HCT116 (cell line): ENCODE results near the gene KCNK6. TPM values are rescaled to one million over a fixed set of nuclear protein-coding genes. Genes with fewer than 3 reads are reported as not detected.
A peak's percentile ranks its signal among the peaks of the same experiment; 100 is the strongest.

Experiments used
- ATAC-seq: fragments of 200-7000 bp; cut with Tn5 transposase; 2 replicates; pipeline ENCODE4 v1.9.1; 2020; ENCODE audit warnings: mild to moderate bottlenecking, moderate library complexity
- BruUV-seq: library from RNA; stranded (reverse); fragments of 400-500 nt; replicated peaks from 2 replicates; lab custom pipeline; 2021; lab: Mats Ljungman, UMichigan
- CTCF ChIA-PET: fragments of 300-600 bp; sonication (Branson Sonifier 250); formaldehyde crosslinking; loops from one replicate; lab custom pipeline; 2021; ENCODE audit warnings: antibody characterized with exemption; lab: Charles Lee
- POLR2A ChIA-PET: fragments of 300-600, 350-600 bp; sonication (Branson Sonifier 250); formaldehyde crosslinking; loops from one replicate; lab custom pipeline; 2021; ENCODE audit warnings: antibody characterized with exemption; lab: Charles Lee
- RAD21 ChIA-PET, 2 experiments: fragments of 300-600 bp; sonication (Branson Sonifier 250); formaldehyde crosslinking; loops; one replicate each; lab custom pipeline; 2023; ENCODE audit warnings: low total read pairs in 2 of 2; ENCODE audit not compliant: uncharacterized antibody in 2 of 2, unreplicated experiment in 2 of 2, low non-redundant PET in 1 of 2; lab: Charles Lee
- DNase-seq: peaks from one replicate; pipeline ENCODE4 v3.0.0-alpha.2; 2010; ENCODE audit warnings: low read depth, low spot score
- H2AFZ ChIP-seq: fragments of 200-600 bp; shearing (Covaris generic), sonication (generic); 2 replicates; pipeline ENCODE4 v1.6.1; 2017; ENCODE audit warnings: low read depth, mixed run types, mixed read lengths, antibody characterized with exemption, low read length; ENCODE audit not compliant: poor library complexity, severe bottlenecking
- H3K27ac ChIP-seq: 2 replicates; pipeline ENCODE4 v1.5.1; 2012; ENCODE audit warnings: low read depth, low read length
- H3K27me3 ChIP-seq: fragments of 200-600 bp; sonication (generic); 2 replicates; pipeline ENCODE4 v1.6.1; 2016; ENCODE audit warnings: mixed run types, low read length, mixed read lengths; ENCODE audit not compliant: insufficient read depth
- H3K36me3 ChIP-seq, 2 experiments: fragments of 200-500 bp in 1 of 2; fragments of 200-600 bp in 1 of 2; sonication (Bioruptor generic) in 1 of 2; sonication (generic) in 1 of 2; 2 replicates each; pipeline versions ENCODE4 v1.5.1 to v1.6.1; 2014 to 2016; ENCODE audit warnings: low read length in 2 of 2, inconsistent platforms in 1 of 2, mixed read lengths in 1 of 2, mixed run types in 1 of 2; ENCODE audit not compliant: insufficient read depth in 2 of 2, control insufficient read depth in 1 of 2
- H3K4me1 ChIP-seq, 2 experiments: fragments of 200-600 bp in 1 of 2; sonication (generic) in 1 of 2; 2 replicates each; pipeline versions ENCODE4 v1.5.1 to v1.6.1; 2012 to 2017; ENCODE audit warnings: low read length in 2 of 2, inconsistent platforms in 1 of 2, mild to moderate bottlenecking in 1 of 2, mixed read lengths in 1 of 2, mixed run types in 1 of 2, moderate library complexity in 1 of 2; ENCODE audit not compliant: insufficient read depth in 2 of 2, control insufficient read depth in 1 of 2
- H3K4me2 ChIP-seq: fragments of 200-600 bp; sonication (generic); 2 replicates; pipeline ENCODE4 v1.6.1; 2017; ENCODE audit warnings: mixed run types, low read length, mixed read lengths
- H3K4me3 ChIP-seq, 2 experiments: fragments of 200-600 bp in 1 of 2; sonication (generic) in 1 of 2; replicated peaks in 1 of 2; 2 replicates each; pipeline ENCODE4 v1.5.1; 2011 to 2016; ENCODE audit warnings: low read length in 2 of 2, control low read depth in 1 of 2, low read depth in 1 of 2, mild to moderate bottlenecking in 1 of 2, mixed read lengths in 1 of 2, mixed run types in 1 of 2
- H3K79me2 ChIP-seq: fragments of 200-600 bp; sonication (generic); 2 replicates; pipeline ENCODE4 v1.6.1; 2017; ENCODE audit warnings: mild to moderate bottlenecking, mixed run types, low read length, moderate library complexity, mixed read lengths; ENCODE audit not compliant: insufficient read depth
- H3K9ac ChIP-seq: fragments of 200-600 bp; sonication (generic); 2 replicates; pipeline ENCODE4 v1.6.1; 2016; ENCODE audit warnings: low read length, mixed read lengths
- H3K9me2 ChIP-seq: fragments of 200-600 bp; sonication (generic), shearing (Covaris generic); 2 replicates; pipeline ENCODE4 v1.6.1; 2017; ENCODE audit warnings: mixed run types, mild to moderate bottlenecking, moderate library complexity; ENCODE audit not compliant: insufficient read depth
- H3K9me3 ChIP-seq, 2 experiments: fragments of 200-500 bp in 1 of 2; fragments of 200-600 bp in 1 of 2; sonication (Bioruptor generic) in 1 of 2; sonication (generic) in 1 of 2; 2 replicates each; pipeline ENCODE4 v1.6.1; 2014 to 2017; ENCODE audit warnings: low read length in 2 of 2, mixed read lengths in 2 of 2, inconsistent platforms in 1 of 2, low read depth in 1 of 2, mild to moderate bottlenecking in 1 of 2, mixed run types in 1 of 2, moderate library complexity in 1 of 2; ENCODE audit not compliant: control insufficient read depth in 1 of 2, insufficient read depth in 1 of 2
- H4K20me1 ChIP-seq: fragments of 200-600 bp; sonication (generic), shearing (Covaris generic); 2 replicates; pipeline ENCODE4 v1.6.1; 2017; ENCODE audit warnings: mixed run types, mild to moderate bottlenecking, moderate library complexity; ENCODE audit not compliant: insufficient read depth
- CBX3 ChIP-seq: IDR thresholded peaks from 2 replicates; pipeline ENCODE4 v1.6.1; 2012; ENCODE audit warnings: low read depth
- EGR1 ChIP-seq: IDR thresholded peaks from 2 replicates; pipeline ENCODE4 v1.6.1; 2012; ENCODE audit warnings: low read depth
- ELF1 ChIP-seq: IDR thresholded peaks from 2 replicates; pipeline ENCODE4 v1.6.1; 2012; ENCODE audit warnings: low read depth, borderline replicate concordance
- EZH2 ChIP-seq: fragments of 200-600 bp; sonication (generic); IDR thresholded peaks from 2 replicates; pipeline ENCODE4 v1.6.1; 2017; ENCODE audit warnings: antibody characterized with exemption, mixed run types
- FOSL1 ChIP-seq: IDR thresholded peaks from 2 replicates; pipeline ENCODE4 v1.6.1; 2012; ENCODE audit warnings: low read depth
- POLR2AphosphoS5 ChIP-seq: IDR thresholded peaks from 2 replicates; pipeline ENCODE4 v1.6.1; 2011; ENCODE audit warnings: mild to moderate bottlenecking, low read depth, low read length, moderate library complexity
- SP1 ChIP-seq: IDR thresholded peaks from 2 replicates; pipeline ENCODE4 v1.6.1; 2012; ENCODE audit warnings: low read depth
- TCF7L2 ChIP-seq: IDR thresholded peaks from 2 replicates; pipeline ENCODE4 v1.7.0; 2011; ENCODE audit warnings: borderline replicate concordance, inconsistent platforms; ENCODE audit not compliant: insufficient read depth, insufficient read length; ENCODE audit errors: extremely low read depth
- YY1 ChIP-seq: IDR thresholded peaks from 2 replicates; pipeline ENCODE4 v1.6.1; 2011; ENCODE audit warnings: low read length, low read depth, moderate library complexity, mild to moderate bottlenecking; ENCODE audit not compliant: insufficient replicate concordance; ENCODE audit errors: extremely low read depth
- intact Hi-C: fragments of 100-400 bp; cut with micrococcal nuclease; formaldehyde crosslinking; loops from 2 replicates; pipeline ENCODE4 v1.10.0; 2022
- total RNA-seq: library from RNA; stranded (reverse); gene quantifications from one replicate; pipeline ENCODE4 v1.2.1, GENCODE V29; 2021; ENCODE audit not compliant: unreplicated experiment
- TF ChIP-seq, protein P1 (sequence below): IDR thresholded peaks from 2 replicates; pipeline ENCODE4 v1.6.1; 2012; ENCODE audit warnings: low read depth
- TF ChIP-seq, protein P2 (sequence below), 3 experiments: fragments of 200-600 bp in 1 of 3; sonication (generic) in 1 of 3; IDR thresholded peaks in 2 of 3; conservative IDR thresholded peaks in 1 of 3; 2 replicates each; pipeline ENCODE4 v1.5.1; 2012 to 2017; ENCODE audit warnings: low read depth in 2 of 3, low read length in 2 of 3, antibody characterized with exemption in 1 of 3, borderline replicate concordance in 1 of 3, control low read depth in 1 of 3, mild to moderate bottlenecking in 1 of 3, mixed read lengths in 1 of 3, mixed run types in 1 of 3, moderate library complexity in 1 of 3; ENCODE audit not compliant: insufficient read depth in 1 of 3

The KCNK6 gene
- total RNA-seq, 1 experiment from 2014 or later: 11.0 TPM

DNA sequence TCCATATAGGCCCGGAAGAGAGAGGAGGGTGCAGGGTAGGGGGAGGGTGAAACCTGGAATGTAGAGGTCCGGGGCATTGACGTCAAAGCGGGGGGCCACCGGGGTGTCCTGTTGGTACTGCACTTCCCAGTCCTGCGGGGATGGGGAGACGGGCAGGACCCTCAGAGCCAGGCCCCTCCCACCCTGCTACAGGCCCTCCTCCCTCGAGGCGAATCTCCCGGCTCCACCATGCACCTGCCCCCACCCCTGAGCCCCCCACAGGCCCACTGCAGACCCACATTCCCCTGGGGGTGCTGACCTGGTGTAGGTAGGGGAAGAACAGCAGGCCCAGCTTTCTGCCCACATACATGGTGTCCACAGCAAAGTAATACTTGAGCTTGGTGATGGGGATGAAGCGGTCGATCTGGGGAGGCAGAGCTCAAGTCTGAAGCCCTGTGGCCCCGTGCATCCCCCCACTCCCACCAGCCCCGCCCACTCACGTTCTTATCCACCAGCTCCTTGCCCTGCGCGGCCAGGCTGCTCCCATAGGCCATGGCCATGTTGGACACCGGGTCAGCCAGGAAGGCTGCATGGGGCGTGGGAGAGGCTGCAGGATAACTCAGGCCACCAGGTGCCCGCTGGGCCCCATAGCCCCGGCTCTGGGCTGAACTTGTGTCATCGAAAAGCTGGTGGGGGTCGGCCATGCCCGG, 10.6 kb upstream of the KCNK6 start:
- CTCF ChIA-PET: interaction anchor here (0.6 kb wide), 1 partner anchor 24 kb away, joined by 3 read pairs; no protein-coding TSS in a partner anchor
- H3K4me1 ChIP-seq: peaks cover 7 to 13% of the 10 kb centered on the region in 2 experiments
- intact Hi-C loops: no loop called here
- H3K4me3 ChIP-seq: no peak overlapping the region
- H3K27ac ChIP-seq: no peak overlapping the region
- POLR2A ChIA-PET: interaction anchor here (1.0 kb wide), 1 partner anchor 12 kb away, joined by 3 read pairs; no protein-coding TSS in a partner anchor
- H3K9me2 ChIP-seq: no peaks in the 10 kb centered on the region
- H3K9me3 ChIP-seq: no peaks in the 10 kb centered on the region
- ATAC-seq: no peak
- no peak overlapping the region for H3K4me2 ChIP-seq
- no TSS peak for BruUV-seq
- TF ChIP-seq EZH2 (no peak), POLR2AphosphoS5 (0 out of 2 replicates have a peak, but pooled peaks have one; percentile 13)
- H3K9ac ChIP-seq: no peak overlapping the region
- no peaks in the 10 kb centered on the region for H3K27me3 ChIP-seq
- peaks cover 10% of the 10 kb centered on the region in 2 experiments; a peak in 3 of 4 replicates for H3K36me3 ChIP-seq
- no peak for DNase-seq
- no peaks in the 10 kb centered on the region for H4K20me1 ChIP-seq
- H2AFZ ChIP-seq: no peak overlapping the region
- H3K79me2 ChIP-seq: peaks cover 19% of the 10 kb centered on the region; the same call in 1 of the 2 replicates
- RAD21 ChIA-PET: no interaction called here

DNA sequence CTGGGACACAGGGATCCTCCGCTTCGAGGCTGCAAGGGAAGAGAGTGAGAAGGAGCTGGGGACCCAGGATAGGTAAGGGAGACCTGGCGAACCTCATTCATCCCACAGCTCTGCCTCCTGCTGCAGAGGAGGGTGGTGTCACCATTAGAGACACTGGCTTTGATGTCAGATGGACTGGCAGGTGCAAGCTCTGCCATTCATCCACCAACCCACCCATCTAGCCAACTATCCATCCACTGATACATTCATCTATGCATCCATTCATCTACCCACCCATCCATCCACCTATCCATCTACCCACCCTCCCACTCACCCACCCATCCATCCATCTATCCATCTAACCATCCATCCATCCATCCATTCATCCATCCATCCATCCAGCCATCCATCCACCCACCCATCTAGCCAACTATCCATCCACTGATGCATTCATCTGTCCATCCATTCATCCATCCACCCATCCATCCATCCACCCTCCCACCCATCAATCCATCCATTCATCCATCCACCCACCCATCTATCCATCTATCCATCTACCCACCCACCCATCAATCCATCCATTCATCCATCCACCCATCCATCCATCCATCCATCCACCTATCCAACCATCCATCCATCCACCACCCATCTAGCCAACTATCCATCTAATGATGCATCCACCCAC, 9.9 kb upstream of the KCNK6 start:
- H3K4me3 ChIP-seq: no peak overlapping the region
- H3K9me3 ChIP-seq: no peaks in the 10 kb centered on the region
- H3K79me2 ChIP-seq: peaks cover 15% of the 10 kb centered on the region; the same call in 1 of the 2 replicates
- H3K9me2 ChIP-seq: no peaks in the 10 kb centered on the region
- ChIA-PET POLR2A (no interaction called here), CTCF (interaction anchor here (0.6 kb wide), 1 partner anchor 24 kb away, joined by 3 read pairs; no protein-coding TSS in a partner anchor), RAD21 (no interaction called here)
- peaks cover 10% of the 10 kb centered on the region in 2 experiments; a peak in 3 of 4 replicates for H3K36me3 ChIP-seq
- H2AFZ ChIP-seq: no peak overlapping the region
- no peaks in the 10 kb centered on the region for H3K27me3 ChIP-seq
- no peaks in the 10 kb centered on the region for H4K20me1 ChIP-seq
- H3K9ac ChIP-seq: no peak overlapping the region
- DNase-seq (no peak), ATAC-seq (no peak)
- H3K4me2 ChIP-seq: no peak overlapping the region
- no TSS peak for BruUV-seq
- no peak overlapping the region for H3K27ac ChIP-seq
- peaks cover 10 to 15% of the 10 kb centered on the region in 2 experiments for H3K4me1 ChIP-seq
- intact Hi-C loops: no loop called here
- TF ChIP-seq ELF1 (no peak), SP1 (no peak), POLR2AphosphoS5 (no peak), EGR1 (no peak), CBX3 (no peak), TCF7L2 (no peak), FOSL1 (no peak), YY1 (no peak), EZH2 (no peak)
- TF ChIP-seq, protein P1, sequence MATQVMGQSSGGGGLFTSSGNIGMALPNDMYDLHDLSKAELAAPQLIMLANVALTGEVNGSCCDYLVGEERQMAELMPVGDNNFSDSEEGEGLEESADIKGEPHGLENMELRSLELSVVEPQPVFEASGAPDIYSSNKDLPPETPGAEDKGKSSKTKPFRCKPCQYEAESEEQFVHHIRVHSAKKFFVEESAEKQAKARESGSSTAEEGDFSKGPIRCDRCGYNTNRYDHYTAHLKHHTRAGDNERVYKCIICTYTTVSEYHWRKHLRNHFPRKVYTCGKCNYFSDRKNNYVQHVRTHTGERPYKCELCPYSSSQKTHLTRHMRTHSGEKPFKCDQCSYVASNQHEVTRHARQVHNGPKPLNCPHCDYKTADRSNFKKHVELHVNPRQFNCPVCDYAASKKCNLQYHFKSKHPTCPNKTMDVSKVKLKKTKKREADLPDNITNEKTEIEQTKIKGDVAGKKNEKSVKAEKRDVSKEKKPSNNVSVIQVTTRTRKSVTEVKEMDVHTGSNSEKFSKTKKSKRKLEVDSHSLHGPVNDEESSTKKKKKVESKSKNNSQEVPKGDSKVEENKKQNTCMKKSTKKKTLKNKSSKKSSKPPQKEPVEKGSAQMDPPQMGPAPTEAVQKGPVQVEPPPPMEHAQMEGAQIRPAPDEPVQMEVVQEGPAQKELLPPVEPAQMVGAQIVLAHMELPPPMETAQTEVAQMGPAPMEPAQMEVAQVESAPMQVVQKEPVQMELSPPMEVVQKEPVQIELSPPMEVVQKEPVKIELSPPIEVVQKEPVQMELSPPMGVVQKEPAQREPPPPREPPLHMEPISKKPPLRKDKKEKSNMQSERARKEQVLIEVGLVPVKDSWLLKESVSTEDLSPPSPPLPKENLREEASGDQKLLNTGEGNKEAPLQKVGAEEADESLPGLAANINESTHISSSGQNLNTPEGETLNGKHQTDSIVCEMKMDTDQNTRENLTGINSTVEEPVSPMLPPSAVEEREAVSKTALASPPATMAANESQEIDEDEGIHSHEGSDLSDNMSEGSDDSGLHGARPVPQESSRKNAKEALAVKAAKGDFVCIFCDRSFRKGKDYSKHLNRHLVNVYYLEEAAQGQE: no peak
- TF ChIP-seq, protein P2, sequence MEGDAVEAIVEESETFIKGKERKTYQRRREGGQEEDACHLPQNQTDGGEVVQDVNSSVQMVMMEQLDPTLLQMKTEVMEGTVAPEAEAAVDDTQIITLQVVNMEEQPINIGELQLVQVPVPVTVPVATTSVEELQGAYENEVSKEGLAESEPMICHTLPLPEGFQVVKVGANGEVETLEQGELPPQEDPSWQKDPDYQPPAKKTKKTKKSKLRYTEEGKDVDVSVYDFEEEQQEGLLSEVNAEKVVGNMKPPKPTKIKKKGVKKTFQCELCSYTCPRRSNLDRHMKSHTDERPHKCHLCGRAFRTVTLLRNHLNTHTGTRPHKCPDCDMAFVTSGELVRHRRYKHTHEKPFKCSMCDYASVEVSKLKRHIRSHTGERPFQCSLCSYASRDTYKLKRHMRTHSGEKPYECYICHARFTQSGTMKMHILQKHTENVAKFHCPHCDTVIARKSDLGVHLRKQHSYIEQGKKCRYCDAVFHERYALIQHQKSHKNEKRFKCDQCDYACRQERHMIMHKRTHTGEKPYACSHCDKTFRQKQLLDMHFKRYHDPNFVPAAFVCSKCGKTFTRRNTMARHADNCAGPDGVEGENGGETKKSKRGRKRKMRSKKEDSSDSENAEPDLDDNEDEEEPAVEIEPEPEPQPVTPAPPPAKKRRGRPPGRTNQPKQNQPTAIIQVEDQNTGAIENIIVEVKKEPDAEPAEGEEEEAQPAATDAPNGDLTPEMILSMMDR (IDR thresholded peaks at IDR 0.05 in 2 of 3, conservative IDR thresholded peaks at IDR 0.05 in 1 of 3; ENCODE audit: borderline replicate concordance in 1 of 3, insufficient read depth in 1 of 3, low read depth in 2 of 3, low read length in 2 of 3): no peak
